ENCODE results near the gene IGFBP1. TPM values are rescaled to one million over a fixed set of nuclear protein-coding genes. Genes with fewer than 3 reads are reported as not detected.

The IGFBP1 gene
- total and polyA plus RNA-seq, 10 donors: 0.09 to 0.72 TPM; not detected in 8

- intact Hi-C loops (cut with DNase I; ENCODE audit: low total_unique reads): no loop called here
- H3K4me3 ChIP-seq: no peak overlapping the region
- TF ChIP-seq CTCF (IDR thresholded peaks at IDR 0.05 in 8 of 11, conservative IDR thresholded peaks at IDR 0.05 in 3 of 11) (peak in 1 of 11 experiments; percentile 42), POLR2AphosphoS5 (IDR thresholded peaks at IDR 0.05) (no peak), POLR2A (IDR thresholded peaks at IDR 0.05) (no peak)
- WGBS, 5 donors: 68 to 72% (median 70%) methylated on average over 6 to 10 of the region's 10 CpGs
- DNase-seq: no peak
- no peaks in the 10 kb centered on the region for H3K36me3 ChIP-seq
- H3K4me1 ChIP-seq: no peaks in the 10 kb centered on the region
- no peak overlapping the region for H3K27ac ChIP-seq
- peaks cover 0 to 5% (median 0%) of the 10 kb centered on the region in 7 donors for H3K27me3 ChIP-seq (replicated peaks in 1 of 7)
- H3K9me3 ChIP-seq: peaks cover 0 to 6% (median 0%) of the 10 kb centered on the region in 8 donors
Observed at GRCh38 chr7:45872116-45873034, 15.9 kb upstream of the IGFBP1 start.

- TF ChIP-seq CTCF (IDR thresholded peaks at IDR 0.05 in 8 of 11, conservative IDR thresholded peaks at IDR 0.05 in 3 of 11) (no peak), POLR2AphosphoS5 (IDR thresholded peaks at IDR 0.05) (no peak), POLR2A (IDR thresholded peaks at IDR 0.05) (no peak)
- WGBS, 5 donors: 81 to 95% (median 86%) methylated on average over 3 to 7 of the region's 7 CpGs
- H3K4me3 ChIP-seq: no peak within 1 kb of the TSS
- no peak for DNase-seq
- peaks cover 0 to 5% (median 0%) of the 10 kb centered on the region in 7 donors for H3K27me3 ChIP-seq (replicated peaks in 1 of 7)
- no peaks in the 10 kb centered on the region for H3K4me1 ChIP-seq
- intact Hi-C loops (cut with DNase I; ENCODE audit: low total_unique reads): no loop called here
- H3K27ac ChIP-seq: no peak within 1 kb of the TSS
- no peaks in the 10 kb centered on the region for H3K36me3 ChIP-seq
- peaks cover 0 to 9% (median 2%) of the 10 kb centered on the region in 8 donors for H3K9me3 ChIP-seq
Observed at GRCh38 chr7:45873035-45873354, 15.3 kb upstream of the IGFBP1 start, which contains the start of gene CCDC201. CCDC201 (minus strand) TSS chr7:45873082; CDS start chr7:45873007, 75 bp downstream.

- WGBS, 5 donors: 81 to 92% (median 87%) methylated on average over 6 of the region's 6 CpGs
- intact Hi-C loops (cut with DNase I; ENCODE audit: low total_unique reads): no loop called here
- Histone ChIP-seq H3K4me1 (no peaks in the 10 kb centered on the region), H3K27me3 (replicated peaks in 1 of 7) (peaks cover 0 to 5% (median 0%) of the 10 kb centered on the region in 7 donors), H3K4me3 (no peak overlapping the region), H3K9me3 (peaks cover 0 to 10% (median 5%) of the 10 kb centered on the region in 8 donors), H3K36me3 (no peaks in the 10 kb centered on the region), H3K27ac (no peak overlapping the region)
- TF ChIP-seq CTCF (IDR thresholded peaks at IDR 0.05 in 8 of 11, conservative IDR thresholded peaks at IDR 0.05 in 3 of 11) (no peak), POLR2A (IDR thresholded peaks at IDR 0.05) (no peak), POLR2AphosphoS5 (IDR thresholded peaks at IDR 0.05) (no peak)
- no peak for DNase-seq
Observed at GRCh38 chr7:45873355-45873754, 14.9 kb upstream of the IGFBP1 start.

GRCh38 chr7:45874408-45875131 lies 13.7 kb upstream of the IGFBP1 start:
- Histone ChIP-seq H3K9me3 (peaks cover 0 to 21% (median 17%) of the 10 kb centered on the region in 8 donors), H3K36me3 (no peaks in the 10 kb centered on the region), H3K4me1 (no peaks in the 10 kb centered on the region), H3K27ac (no peak overlapping the region), H3K27me3 (replicated peaks in 1 of 7) (peaks cover 0 to 4% (median 0%) of the 10 kb centered on the region in 7 donors), H3K4me3 (no peak overlapping the region)
- WGBS, 5 donors: 77 to 92% (median 89%) methylated on average over 7 to 8 of the region's 8 CpGs
- TF ChIP-seq POLR2A (IDR thresholded peaks at IDR 0.05) (no peak), CTCF (IDR thresholded peaks at IDR 0.05 in 8 of 11, conservative IDR thresholded peaks at IDR 0.05 in 3 of 11) (no peak), POLR2AphosphoS5 (IDR thresholded peaks at IDR 0.05) (no peak)
- intact Hi-C loops (cut with DNase I; ENCODE audit: low total_unique reads): no loop called here
- DNase-seq: no peak
